ENCODE results near the gene CCR8.
"Not testable (repeated sequence)": the region's sequence is repeated elsewhere in the genome, so short reads cannot be mapped to it uniquely, and the experiment has no call there.

Gene CCR8

DNA sequence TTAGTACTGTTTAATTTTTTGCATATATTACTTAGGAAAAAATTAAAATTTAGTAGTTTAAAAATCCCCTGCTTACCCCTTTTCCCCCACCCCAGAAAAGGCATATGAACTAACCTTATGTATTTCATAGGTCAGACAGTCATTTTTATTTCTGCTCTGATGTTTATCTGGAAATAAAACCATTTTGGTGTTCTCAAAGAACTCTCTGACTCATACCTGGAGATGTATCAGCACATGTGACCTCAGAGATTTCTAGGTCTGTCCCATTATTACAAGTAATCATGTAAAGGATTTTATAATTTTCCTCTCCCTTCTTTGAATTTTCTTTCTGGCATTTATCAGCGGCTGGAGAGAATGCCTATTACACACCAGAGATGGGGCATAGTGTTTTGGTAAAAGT is 14.1 kb upstream of the CCR8 start:
- DNase-seq (ENCODE audit: low read depth): no peak

DNA sequence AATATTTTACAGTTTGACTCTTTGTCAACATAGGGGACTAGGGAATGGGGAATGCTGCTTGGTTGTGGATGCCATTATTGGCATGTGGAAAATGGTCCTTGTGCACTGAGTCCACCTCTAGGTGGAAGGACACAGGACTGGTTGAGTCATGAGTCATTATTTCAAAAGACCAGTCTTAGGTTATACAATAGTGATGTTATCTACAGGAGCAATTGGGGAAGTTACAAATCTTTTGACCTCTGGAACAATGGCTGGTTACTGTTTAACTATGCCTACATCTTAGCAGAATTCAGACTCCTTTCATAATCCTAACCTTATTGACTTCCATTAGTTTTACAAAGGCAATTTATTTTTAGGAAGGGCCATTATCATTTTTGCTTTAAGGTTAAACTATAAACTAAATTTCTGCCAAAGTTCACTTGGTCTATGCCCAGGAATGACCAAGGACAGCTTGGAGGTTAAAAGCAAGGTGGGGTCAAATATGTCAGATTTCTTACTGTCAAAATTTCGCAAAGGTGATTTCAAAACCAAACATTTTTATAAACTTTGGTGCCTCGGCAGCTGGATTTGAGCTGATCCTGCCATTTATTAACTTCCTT is 11.8 kb upstream of the CCR8 start:
- DNase-seq (ENCODE audit: low read depth): no peak

DNA sequence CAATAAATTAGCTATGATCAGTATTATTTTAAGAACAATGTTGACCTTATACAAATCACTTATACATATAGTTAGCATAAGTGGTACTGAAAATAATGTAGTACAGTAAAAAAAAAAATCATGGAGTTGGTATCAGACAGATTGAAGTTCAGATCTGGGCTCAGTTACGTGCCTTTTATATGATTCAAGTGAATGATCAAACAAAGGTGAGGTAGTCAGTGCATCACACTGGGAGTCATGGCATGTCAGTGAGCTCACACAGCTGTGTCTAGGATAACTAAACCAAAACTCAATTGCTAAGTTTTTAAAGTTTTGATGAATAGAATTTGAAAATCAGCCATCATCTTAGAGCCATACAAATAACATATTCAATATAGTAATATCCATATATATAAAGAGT is 11.2 kb upstream of the CCR8 start:
- DNase-seq (ENCODE audit: low read depth): no peak

DNA sequence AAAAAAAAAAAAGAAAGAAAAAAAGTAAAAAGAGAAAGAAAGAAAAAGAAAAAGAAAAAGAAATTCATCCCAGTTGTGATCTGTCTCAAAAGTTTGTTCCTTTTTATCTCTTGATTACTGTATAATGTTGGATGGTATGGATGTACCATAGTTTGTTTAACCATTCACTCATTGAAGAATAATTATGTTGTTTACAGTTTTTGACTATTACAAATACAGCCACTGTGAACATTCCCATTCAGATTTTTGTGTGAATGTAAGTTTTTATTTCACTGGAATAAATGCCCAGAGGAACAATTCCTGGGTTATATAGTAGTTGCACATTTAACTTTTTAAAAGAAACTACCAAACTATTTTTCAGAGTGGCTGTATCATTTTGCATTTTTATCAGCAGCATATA is 10.3 kb upstream of the CCR8 start:
- DNase-seq (ENCODE audit: low read depth): no peak

DNA sequence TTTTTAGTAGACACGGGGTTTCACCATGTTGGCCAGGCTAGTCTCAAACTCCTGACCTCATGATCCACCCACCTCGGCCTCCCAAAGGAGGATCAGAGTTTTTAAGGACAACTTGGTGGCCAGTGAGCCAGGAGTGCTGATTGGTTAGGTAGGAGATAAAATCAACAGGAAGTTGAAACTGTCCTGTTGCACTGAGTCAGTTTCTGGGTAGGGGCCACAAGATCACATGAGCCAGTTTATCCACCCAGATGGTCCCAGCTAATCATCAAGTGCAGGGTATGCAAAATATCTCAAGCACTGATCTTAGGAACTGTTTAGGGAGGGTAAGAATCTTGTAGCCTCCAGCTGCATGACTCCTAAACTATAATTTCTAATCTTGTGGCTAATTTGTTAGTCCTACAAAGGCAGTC is 7.9 kb upstream of the CCR8 start:
- not testable (repeated sequence) for DNase-seq (ENCODE audit: low read depth)

DNA sequence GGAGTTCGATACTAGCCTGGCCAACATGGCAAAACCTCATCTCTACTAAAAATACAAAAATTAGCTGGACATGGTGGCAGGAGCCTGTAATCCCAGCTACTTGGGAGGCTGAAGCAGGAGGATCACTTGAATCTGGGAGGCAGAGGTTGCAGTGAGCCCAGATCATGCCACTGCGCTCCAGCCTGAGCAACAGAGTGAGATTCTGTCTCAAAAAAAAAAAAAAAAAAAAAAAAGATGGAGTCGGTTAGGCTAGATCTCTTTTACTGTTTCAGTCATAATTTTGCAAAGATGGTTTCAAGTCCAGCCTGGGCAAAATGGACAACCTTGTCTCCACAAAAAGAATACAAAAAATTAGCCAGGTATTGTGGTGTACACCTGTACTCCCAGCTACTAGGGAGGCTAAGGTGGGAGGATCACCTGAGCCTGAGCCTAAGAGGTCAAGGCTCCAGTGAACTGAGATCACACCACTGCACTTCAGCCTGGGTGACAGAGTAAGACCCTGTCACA is 7.2 kb upstream of the CCR8 start:
- not testable (repeated sequence) for DNase-seq (ENCODE audit: low read depth)

DNA sequence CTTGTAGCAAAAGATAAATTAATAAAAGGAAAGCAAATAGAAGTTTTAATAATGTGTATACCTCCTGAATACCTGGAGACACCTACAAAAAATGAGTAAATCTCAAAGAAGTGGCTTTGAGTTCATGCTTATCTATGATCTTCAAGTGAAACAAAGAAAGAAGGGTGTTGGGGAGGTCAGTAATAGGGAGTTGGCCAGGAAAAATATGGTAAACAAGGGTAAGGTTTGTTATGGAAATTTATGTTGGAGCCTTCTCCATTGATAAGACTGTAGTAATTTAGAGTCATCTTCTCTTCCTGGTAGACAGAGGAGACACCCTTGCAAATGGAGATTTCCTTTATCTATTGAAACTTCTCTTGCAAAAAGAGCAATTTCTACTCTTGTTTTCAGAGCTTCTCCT is 6.6 kb upstream of the CCR8 start:
- no peak for DNase-seq (ENCODE audit: low read depth)

DNA sequence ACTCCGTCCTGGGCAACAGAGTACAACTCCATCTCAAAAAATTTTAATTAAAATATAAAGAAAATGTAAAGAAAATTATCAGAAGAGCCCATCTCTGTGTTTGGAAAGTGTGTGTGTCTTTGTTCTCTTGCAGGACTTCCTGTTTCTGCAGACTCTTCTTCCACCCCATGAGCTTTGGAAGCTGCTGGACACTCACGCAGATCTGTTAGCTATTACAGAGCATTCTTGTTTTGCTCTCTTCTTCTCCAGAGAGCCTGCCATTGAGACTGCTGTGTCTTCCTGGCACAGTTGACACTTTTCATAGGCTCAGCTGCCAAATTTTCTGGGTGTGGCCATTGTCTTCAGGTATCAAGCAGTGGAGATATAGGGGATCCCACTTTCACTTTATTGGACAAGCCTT is 6.0 kb upstream of the CCR8 start:
- no peak for DNase-seq (ENCODE audit: low read depth)

DNA sequence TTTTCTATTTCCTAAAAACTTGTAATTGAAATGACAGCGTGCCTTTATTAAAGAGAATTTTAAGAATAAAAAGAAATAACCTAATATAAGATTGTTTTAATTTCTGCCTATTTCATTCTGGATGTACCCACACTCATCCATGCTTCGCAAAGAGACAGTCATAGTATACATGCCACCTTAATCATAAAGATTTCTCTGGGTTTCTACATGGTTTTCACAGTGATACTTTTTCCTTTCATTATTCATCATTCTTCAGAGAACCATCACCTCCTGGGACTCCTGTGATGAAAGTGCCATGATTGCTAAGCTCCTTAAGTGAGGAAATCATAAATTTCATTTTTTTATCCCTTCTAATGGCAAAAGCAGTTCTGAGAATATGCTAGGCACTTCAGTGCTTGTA is 4.3 kb upstream of the CCR8 start:
- no peak for DNase-seq (ENCODE audit: low read depth)

DNA sequence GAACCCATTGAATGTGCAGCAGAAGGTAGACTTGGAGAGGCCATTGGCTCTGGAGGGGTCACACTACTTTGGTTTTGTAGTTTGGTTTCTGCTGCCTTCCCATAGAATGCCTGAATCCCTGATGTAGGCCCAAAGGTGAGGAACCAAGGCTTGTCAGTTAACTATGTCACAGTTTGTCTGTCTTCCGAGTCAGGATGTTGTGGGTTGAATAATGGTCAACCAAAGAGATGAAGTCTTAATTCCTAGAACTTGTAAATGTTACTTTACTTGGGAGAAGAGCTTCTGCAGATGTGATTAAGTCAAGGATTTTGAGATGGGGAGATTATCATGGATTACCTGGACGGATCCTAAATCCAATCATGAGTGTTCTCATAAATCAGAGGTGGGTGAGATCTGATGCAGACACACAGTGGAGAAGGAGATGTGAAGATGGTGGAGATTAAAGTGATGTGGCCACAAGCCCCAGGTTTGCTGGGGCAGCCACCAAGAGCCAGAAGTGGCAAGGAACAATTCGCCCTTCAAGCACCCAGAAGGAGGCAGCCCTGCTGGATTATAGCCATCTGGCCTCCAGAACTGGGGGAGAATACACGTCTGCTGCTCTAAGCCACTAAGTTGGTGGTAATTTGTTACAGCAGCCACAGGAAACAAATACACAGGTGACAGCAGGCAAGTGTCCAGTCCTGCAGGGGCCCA is 2.3 kb upstream of the CCR8 start:
- DNase-seq (ENCODE audit: low read depth): no peak

DNA sequence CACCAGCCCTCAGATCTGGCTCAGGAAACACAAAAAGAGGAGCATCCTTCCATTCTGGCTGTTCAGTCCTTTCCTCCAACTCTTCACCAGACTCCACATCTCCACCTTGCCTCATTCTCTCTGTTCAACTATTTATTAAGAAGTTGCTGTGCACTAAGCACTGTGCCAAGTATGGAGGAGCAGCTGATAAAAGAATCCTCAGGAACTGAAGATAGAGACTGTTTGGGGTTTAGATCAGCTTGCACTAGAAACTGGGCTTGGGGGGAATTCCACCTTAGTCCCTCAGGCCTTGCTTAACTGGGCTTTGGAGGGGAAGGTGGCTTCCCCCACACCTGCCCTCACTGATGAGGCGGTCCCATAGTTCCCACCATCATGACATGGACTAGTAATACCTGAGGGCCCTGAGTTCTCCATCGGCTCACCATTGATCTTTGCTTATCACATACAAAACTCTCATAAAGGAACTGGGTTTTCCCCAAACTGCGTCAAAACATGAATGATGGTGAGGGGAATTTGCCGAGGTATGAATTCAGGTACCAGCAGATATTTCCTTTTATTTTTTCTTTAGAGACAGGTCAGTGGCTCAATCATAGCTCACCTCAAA is 1.7 kb upstream of the CCR8 start:
- DNase-seq (ENCODE audit: low read depth): no peak

DNA sequence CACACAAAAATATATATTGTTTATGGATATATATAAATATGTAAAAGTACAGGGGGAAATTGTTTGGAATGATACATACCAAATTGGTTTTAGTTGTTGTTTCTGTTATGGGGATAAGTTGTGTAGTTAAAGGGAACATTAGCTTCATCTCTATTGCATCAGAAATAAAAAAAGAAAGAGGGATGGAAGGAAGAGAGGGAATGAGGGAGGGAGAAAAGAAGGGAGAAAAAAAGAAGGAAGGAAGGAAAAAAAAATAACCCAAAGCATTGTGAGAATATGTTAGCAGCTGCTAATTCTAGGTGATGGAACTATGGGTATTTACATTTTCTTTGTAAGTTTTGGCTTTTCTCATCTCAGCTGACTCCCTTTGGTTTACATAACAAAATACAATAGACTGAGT is 1.3 kb downstream of the CCR8 start:
- no peak for DNase-seq (ENCODE audit: low read depth)

DNA sequence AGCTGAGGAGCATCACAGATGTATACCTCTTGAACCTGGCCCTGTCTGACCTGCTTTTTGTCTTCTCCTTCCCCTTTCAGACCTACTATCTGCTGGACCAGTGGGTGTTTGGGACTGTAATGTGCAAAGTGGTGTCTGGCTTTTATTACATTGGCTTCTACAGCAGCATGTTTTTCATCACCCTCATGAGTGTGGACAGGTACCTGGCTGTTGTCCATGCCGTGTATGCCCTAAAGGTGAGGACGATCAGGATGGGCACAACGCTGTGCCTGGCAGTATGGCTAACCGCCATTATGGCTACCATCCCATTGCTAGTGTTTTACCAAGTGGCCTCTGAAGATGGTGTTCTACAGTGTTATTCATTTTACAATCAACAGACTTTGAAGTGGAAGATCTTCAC is 3.0 kb downstream of the CCR8 start:
- no peak for DNase-seq (ENCODE audit: low read depth)

DNA sequence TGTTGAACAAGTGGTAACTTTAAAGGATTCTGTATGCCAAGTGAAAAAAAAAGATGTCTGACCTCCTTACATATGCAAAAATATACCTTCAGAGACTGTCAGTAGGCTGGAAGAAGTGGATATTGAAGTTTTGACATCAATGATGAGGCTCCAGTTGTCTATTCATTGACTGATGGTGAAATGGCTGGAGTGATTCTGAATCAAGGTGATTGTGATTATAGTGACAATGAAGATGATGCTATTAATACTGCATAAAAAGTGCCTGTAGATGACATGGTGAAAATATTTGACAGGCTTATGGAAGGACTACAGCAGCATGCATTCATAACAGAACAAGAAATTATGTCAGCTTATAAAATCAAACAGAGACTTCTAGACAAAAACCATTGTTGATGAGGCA is 4.1 kb downstream of the CCR8 start:
- no peak for DNase-seq (ENCODE audit: low read depth)

DNA sequence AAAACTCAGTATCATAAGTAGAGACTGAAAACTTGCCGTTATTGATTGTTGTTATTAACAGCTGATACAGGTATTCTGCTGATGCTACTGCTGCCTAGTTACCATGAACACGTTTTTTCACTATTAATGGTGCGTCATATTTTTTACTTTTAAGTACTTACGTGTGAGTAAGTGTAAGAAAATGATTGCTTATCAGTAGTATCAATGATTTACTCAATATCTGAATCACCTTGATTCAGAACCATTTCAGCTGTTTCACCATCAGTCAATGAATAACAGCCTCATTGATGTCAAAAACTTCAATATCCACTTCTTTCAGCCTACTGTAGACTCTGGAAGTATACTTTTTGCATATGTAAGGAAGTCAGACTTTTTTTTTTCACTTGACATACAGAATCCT is 4.7 kb downstream of the CCR8 start:
- DNase-seq (ENCODE audit: low read depth): no peak

DNA sequence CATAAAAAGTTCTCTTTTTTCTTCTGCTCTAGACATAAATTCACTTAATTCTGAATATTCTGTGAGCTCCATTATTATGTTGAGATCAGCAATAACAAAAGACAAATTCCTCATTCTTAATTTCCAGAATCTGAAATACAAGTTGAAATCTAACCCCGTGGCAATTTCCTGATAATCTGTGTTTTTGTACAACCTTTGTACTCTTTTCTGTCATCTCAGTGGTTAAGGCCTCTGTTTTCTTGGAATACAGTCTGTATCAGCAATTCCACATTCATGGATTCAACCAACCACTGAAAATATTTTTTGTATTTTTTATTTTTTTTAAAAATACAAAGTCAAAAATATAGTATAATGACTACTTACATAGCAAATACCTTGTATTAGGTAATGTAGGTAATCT is 8.7 kb downstream of the CCR8 start:
- no peak for DNase-seq (ENCODE audit: low read depth)

DNA sequence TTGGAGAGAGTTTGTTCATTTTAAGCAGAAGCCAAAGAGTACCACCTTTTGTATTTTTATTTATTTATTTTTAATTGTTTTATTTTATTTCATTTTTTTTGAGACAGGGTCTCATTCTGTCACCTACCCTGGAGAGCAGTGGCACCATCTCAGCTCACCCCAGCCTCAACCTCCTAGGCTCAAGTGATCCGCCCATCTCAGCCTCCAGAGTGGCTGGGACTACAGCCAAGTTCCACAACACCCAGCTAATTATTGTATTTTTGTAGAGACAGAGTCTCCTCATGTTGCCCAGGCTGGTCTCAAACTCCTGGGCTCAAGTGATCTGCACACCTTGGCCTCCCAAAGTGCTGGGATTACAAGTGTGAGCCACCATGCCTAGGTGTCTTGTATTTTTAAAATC is 9.6 kb downstream of the CCR8 start:
- no peak for DNase-seq (ENCODE audit: low read depth)

DNA sequence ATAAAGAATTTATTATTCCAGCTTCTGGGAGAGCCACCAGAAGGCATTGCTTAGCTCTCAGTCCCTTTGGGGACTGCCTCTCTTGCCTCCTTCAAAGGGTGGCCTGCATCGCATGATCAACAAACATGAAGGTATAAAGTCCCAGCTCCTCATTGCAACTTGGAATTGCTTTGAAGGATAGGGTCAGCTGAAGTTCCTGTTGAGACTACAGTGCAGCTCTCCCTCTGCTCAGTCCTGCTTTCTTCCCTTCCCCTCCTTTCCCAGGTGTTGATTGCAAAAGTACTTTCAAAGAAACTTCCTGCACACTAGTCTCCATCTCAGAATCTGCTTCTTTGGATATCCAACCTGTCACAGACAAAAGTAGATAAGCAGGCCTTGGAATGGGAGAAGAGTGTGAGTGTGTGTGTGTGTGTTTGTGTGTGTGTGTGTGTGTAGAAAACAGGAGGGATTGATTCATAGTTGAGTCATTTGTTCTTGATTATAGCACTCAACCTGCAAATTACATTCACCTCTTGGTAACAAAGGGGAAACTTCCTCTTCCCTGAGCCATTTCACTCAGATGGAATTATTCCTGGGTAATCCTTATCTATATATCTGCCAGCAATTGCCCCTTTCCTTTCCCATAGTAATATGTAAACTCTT is 13.7 kb downstream of the CCR8 start:
- DNase-seq (ENCODE audit: low read depth): no peak

DNA sequence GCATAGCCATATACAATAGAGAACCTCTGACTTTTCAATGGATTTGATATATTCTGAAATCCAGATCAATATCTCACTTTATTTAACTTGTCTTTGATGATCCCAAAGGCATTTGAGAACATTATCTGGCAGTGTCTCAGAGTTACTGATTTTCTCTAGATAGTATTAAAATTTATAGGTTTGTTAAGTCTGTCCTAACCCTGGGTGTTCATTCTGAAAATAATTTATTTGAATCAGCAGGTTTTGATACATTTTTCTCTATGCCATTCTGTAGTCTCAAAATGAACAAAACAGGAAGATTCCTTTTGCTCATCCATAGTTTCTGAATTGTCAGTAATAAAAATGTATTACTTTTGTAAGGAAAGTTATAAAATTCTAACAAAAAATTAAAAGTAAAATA is 14.3 kb downstream of the CCR8 start:
- no peak for DNase-seq (ENCODE audit: low read depth)

DNA sequence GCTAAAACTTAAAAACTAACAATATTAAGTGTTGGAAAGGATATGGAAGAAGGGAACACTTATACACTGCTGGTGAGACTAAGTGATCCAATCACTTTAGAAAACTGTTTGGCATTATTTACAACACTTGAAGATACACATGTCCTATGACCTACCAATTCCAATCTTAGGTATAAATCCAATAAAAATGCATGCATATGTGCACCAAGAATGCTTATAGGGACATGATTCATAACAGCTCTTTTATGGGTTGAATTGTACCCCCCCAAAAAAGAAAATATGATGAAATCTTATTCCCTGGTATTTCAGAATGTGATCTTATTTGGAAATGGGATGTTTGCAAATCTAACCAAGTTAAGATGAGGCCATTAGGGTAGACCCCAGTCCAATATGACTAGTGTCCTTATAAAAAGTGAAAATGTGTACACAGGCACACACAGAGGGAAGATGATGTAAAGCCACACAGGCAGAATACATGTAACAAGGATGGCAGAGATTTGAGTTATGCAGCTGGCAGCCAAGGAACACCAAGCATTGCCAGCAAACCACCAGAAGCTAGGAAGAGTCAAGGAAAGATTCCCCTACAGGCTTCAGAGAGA is 15.3 kb downstream of the CCR8 start:
- DNase-seq (ENCODE audit: low read depth): no peak

DNA sequence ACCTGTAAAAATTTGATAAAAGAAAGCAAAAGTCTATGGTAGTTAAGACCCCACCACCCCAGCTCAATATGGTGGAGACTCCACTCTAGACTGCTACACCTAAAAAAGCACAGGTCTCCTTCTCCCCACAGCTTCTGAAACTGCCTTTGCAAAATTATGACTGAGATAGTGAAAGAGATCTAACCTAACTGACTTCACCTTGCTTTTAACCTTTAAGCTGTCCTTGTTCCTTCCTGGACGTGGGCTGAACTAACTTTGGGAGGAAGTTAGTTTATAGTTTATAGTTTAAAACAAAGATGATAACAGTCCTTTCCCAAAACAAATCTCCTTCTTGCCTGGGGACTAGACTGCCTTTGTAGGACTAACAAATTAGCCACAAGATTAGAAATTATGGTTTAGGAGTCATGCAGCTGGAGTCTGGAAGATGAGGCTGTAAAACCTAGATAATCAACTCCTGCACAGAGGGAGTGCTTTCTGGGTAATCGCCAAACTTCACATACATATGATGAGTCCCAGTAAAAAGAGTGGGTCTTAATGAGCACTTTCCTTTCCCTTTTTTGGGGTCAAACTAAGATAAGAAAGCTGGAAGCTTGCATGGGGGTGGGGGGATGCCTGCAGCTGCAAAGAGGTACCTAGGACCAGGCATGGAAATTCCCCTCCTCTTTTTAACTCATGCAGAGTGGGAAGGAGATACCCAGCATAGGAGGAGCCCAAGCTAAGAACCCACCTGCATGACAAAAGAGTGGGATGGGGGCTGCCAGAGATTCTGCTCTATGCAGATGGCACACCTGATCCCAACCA is 17.5 kb downstream of the CCR8 start:
- no peak for DNase-seq (ENCODE audit: low read depth)

DNA sequence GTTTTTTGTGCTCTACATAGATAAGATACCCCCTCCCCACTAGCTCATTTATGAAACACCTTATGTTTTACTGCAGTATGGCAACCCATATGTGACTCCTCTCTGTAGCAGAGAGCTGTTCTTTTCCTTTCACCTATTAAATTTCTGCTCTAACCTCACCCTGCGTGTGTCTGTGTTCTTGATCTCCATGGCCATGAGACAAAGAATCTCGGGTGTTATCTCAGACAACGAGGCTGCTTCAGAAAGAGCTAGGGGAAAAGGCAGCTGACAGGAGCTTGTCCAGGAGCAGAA is 18.0 kb downstream of the CCR8 start:
- no peak for DNase-seq (ENCODE audit: low read depth)

Measured in GM04504 (cell line).